Measurements from ENCODE around the gene IFT74.

DNA sequence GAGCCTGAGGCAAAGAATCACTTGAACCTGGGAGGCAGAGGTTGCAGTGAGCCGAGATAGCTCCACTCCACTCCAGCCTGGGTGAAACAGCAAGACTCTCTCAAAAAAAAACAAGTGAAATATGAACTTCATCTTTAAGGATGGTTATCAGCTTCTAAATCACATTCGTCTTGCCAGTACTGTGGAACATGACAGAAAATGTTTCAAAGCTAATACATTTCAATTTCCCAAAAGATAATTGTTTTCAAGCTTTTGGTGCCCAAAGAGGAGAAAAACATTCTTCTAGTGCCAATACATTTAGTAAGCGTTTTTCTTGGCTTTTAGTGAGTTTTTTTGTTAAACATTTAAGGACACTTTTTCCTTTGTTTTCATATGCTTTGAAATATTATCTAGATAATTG is 4.4 kb upstream of the IFT74 start:
- TF ChIP-seq ZNF121 (CRISPR knock-in tag; IDR thresholded peaks at IDR 0.05) (no peak), NFE2L1 (CRISPR knock-in tag; IDR thresholded peaks at IDR 0.05) (no peak), TP53 (CRISPR knock-in tag; IDR thresholded peaks at IDR 0.05) (no peak), CREM (CRISPR knock-in tag; IDR thresholded peaks at IDR 0.05) (no peak)
- TF ChIP-seq, protein P1, sequence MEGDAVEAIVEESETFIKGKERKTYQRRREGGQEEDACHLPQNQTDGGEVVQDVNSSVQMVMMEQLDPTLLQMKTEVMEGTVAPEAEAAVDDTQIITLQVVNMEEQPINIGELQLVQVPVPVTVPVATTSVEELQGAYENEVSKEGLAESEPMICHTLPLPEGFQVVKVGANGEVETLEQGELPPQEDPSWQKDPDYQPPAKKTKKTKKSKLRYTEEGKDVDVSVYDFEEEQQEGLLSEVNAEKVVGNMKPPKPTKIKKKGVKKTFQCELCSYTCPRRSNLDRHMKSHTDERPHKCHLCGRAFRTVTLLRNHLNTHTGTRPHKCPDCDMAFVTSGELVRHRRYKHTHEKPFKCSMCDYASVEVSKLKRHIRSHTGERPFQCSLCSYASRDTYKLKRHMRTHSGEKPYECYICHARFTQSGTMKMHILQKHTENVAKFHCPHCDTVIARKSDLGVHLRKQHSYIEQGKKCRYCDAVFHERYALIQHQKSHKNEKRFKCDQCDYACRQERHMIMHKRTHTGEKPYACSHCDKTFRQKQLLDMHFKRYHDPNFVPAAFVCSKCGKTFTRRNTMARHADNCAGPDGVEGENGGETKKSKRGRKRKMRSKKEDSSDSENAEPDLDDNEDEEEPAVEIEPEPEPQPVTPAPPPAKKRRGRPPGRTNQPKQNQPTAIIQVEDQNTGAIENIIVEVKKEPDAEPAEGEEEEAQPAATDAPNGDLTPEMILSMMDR (IDR thresholded peaks at IDR 0.05) = no peak

All from WTC11 (cell line).